Measurements from ENCODE around the gene ZNRF1.

GRCh38 chr16:75138233-75138632 lies 139.4 kb downstream of the ZNRF1 start:
- TF ChIP-seq POLR2A (IDR thresholded peaks at IDR 0.05) (no peak), EP300 (IDR thresholded peaks at IDR 0.05) (no peak), CTCF (IDR thresholded peaks at IDR 0.05) (no peak), POLR2AphosphoS5 (IDR thresholded peaks at IDR 0.05) (no peak)
